K562 (cell line): Measurements from ENCODE around the gene RAD54L. TPM values are rescaled to one million over a fixed set of nuclear protein-coding genes. Genes with fewer than 3 reads are reported as not detected.

Experiments
- ARID3B ChIP-seq: fragments of 250-450 bp; sonication (Bioruptor Pico); IDR thresholded peaks from 2 replicates; pipeline ENCODE4 v1.4.0; 2020; ENCODE audit warnings: borderline replicate concordance
- CEBPB ChIP-seq: fragments of 450-650 bp; IDR thresholded peaks from 2 replicates; pipeline ENCODE4 v1.6.1; 2016; ENCODE audit warnings: missing genetic modification characterization, missing compliant biosample characterization
- ELK1 ChIP-seq: sonication (generic); formaldehyde crosslinking; IDR thresholded peaks from 2 replicates; pipeline ENCODE4 v1.8.1; 2022; ENCODE audit warnings: missing genetic modification reagents
- FOXA3 ChIP-seq, 2 experiments: fragments of 450-650 bp in 1 of 2; sonication (generic) in 1 of 2; formaldehyde crosslinking; IDR thresholded peaks in 1 of 2; conservative IDR thresholded peaks in 1 of 2; 2 replicates each; pipeline versions ENCODE4 v1.4.0 to v1.8.0; 2020 to 2022; ENCODE audit warnings: mild to moderate bottlenecking in 2 of 2, missing genetic modification reagents in 1 of 2
- HMBOX1 ChIP-seq: sonication (generic); IDR thresholded peaks from 2 replicates; pipeline ENCODE4 v1.6.1; 2016
- KHSRP ChIP-seq: fragments of 450-650 bp; IDR thresholded peaks from 2 replicates; pipeline ENCODE4 v1.6.1; 2017
- MBD1 ChIP-seq: fragments of 250-450 bp; sonication (Bioruptor Pico); IDR thresholded peaks from 2 replicates; pipeline ENCODE4 v1.8.0; 2022; ENCODE audit warnings: inconsistent platforms
- NCOA2 ChIP-seq, 2 experiments: fragments of 450-650 bp; IDR thresholded peaks; 2 replicates each; pipeline ENCODE4 v1.6.1; 2018; ENCODE audit warnings: mild to moderate bottlenecking in 2 of 2, moderate library complexity in 1 of 2; ENCODE audit not compliant: partially characterized antibody in 2 of 2
- NFATC3 ChIP-seq: fragments of 450-650 bp; IDR thresholded peaks from 2 replicates; pipeline ENCODE4 v1.6.1; 2017; ENCODE audit warnings: mild to moderate bottlenecking
- NFE2L1 ChIP-seq: fragments of 450-650 bp; IDR thresholded peaks from 2 replicates; pipeline ENCODE4 v1.6.1; 2016; ENCODE audit warnings: missing genetic modification characterization, low read depth, mild to moderate bottlenecking, missing compliant biosample characterization, moderate library complexity, borderline replicate concordance
- PBX2 ChIP-seq, 2 experiments: IDR thresholded peaks in 1 of 2; conservative IDR thresholded peaks in 1 of 2; 2 replicates each; pipeline ENCODE4 v1.6.1; 2016; ENCODE audit warnings: low read depth in 2 of 2, mild to moderate bottlenecking in 1 of 2, missing compliant biosample characterization in 1 of 2, missing genetic modification characterization in 1 of 2, moderate library complexity in 1 of 2
- RB1 ChIP-seq: fragments of 450-650 bp; IDR thresholded peaks from 2 replicates; pipeline ENCODE4 v1.6.1; 2017; ENCODE audit warnings: low read depth, mild to moderate bottlenecking
- RBM14 ChIP-seq: fragments of 200-400 bp; formaldehyde crosslinking; IDR thresholded peaks from 2 replicates; pipeline ENCODE4 v1.6.1; 2018; ENCODE audit warnings: low read depth, mild to moderate bottlenecking, low read length, moderate library complexity, borderline replicate concordance; ENCODE audit not compliant: insufficient read depth
- SRSF3 ChIP-seq: fragments of 200-400 bp; formaldehyde crosslinking; IDR thresholded peaks from 2 replicates; pipeline ENCODE4 v1.6.1; 2016; ENCODE audit warnings: mild to moderate bottlenecking, low read length, moderate library complexity; ENCODE audit not compliant: insufficient read depth
- TSC22D4 ChIP-seq: fragments of 450-650 bp; IDR thresholded peaks from 2 replicates; pipeline ENCODE4 v1.6.1; 2016; ENCODE audit warnings: missing genetic modification characterization, missing biosample characterization, control low read depth
- ZNF408 ChIP-seq: fragments of 250-450 bp; sonication (Bioruptor Pico); IDR thresholded peaks from 2 replicates; pipeline ENCODE4 v1.4.0; 2020; ENCODE audit warnings: low read depth, mild to moderate bottlenecking, moderate library complexity
- ZNF668 ChIP-seq: fragments of 250-450 bp; sonication (Bioruptor Pico); IDR thresholded peaks from 2 replicates; pipeline ENCODE4 v1.8.0; 2022; ENCODE audit warnings: mild to moderate bottlenecking, inconsistent platforms
- ZNF764 ChIP-seq: fragments of 250-450 bp; sonication (Bioruptor Pico); IDR thresholded peaks from 2 replicates; pipeline ENCODE4 v1.4.0; 2020; ENCODE audit warnings: low read depth, mild to moderate bottlenecking, moderate library complexity
- ZNF77 ChIP-seq: fragments of 250-450 bp; sonication (Bioruptor Pico); IDR thresholded peaks from 2 replicates; pipeline ENCODE4 v1.5.0; 2020
- polyA plus RNA-seq, 8 experiments: library from polyadenylated mRNA; depleted of rRNA in 4 of 8; stranded (reverse) in 5 of 8; unstranded in 3 of 8; fragments of >200 nt; fragmentation: Nextera tagmentation in 2 of 8; fragmentation: Illumina TruSeq in 1 of 8; extraction: Ambion mirVana in 2 of 8; extraction: Trizol in 1 of 8; gene quantifications; 2 replicates each; pipeline versions ENCODE4 v1.2.1 to v1.2.3, GENCODE V29; 2011 to 2014; ENCODE audit warnings: inconsistent platforms in 1 of 8, missing spikeins in 1 of 8
- total RNA-seq, 7 experiments: library from RNA; depleted of rRNA in 6 of 7; stranded (reverse); fragments of >200 nt in 6 of 7; fragmentation: Illumina TruSeq in 2 of 7; extraction: Trizol in 2 of 7; gene quantifications; 2 replicates each; pipeline versions ENCODE4 v1.2.1 to v1.2.3, GENCODE V29; 2011 to 2021; ENCODE audit warnings: low replicate concordance in 1 of 7

The RAD54L gene
- total and polyA plus RNA-seq, 9 of the 15 experiments (the other 6 are each of a cell fraction or from before 2014, with no cell fraction given), result 17.9 to 92.3 (median 37.5) TPM

- no peak for TF ChIP-seq ARID3B (CRISPR knock-in tag)
- no peak for TF ChIP-seq NFE2L1
- TF ChIP-seq FOXA3 (CRISPR knock-in tag; conservative IDR thresholded peaks at IDR 0.05 in 1 of 2, IDR thresholded peaks at IDR 0.05 in 1 of 2), result no peak
- no peak for TF ChIP-seq ZNF764 (CRISPR knock-in tag)
- no peak for TF ChIP-seq ELK1
- TF ChIP-seq RBM14, result no peak
- no peak for TF ChIP-seq TSC22D4
- TF ChIP-seq ZNF77, result no peak
- TF ChIP-seq NFATC3, result no peak
- no peak for TF ChIP-seq SRSF3
- TF ChIP-seq RB1, result peak; percentile 91
- no peak for TF ChIP-seq KHSRP
- TF ChIP-seq MBD1, result no peak
- TF ChIP-seq HMBOX1, result peak; percentile 88
- no peak for TF ChIP-seq ZNF668
- no peak for TF ChIP-seq CEBPB (tag)
- no peak for TF ChIP-seq ZNF408 (CRISPR knock-in tag)
- no peak for TF ChIP-seq NCOA2 (IDR thresholded peaks at IDR 0.05; ENCODE audit: partially characterized antibody in 2 of 2)
- no peak for TF ChIP-seq PBX2 (CRISPR knock-in tag; IDR thresholded peaks at IDR 0.05; ENCODE audit: low read depth)
- TF ChIP-seq PBX2 (tag; conservative IDR thresholded peaks at IDR 0.05; ENCODE audit: low read depth), result no peak
Measured at GRCh38 chr1:46303038-46303871, 55.7 kb downstream of the RAD54L start, which contains the start of the genes LRRC41 and UQCRH (continued).
